Amniotic epithelial cell (primary cell): ENCODE data around the gene ARID3B.
"Not testable (repeated sequence)": the region's sequence is repeated elsewhere in the genome, so short reads cannot be mapped to it uniquely, and the experiment has no call there.

Experiments used
- DNase-seq: peaks from one replicate; pipeline ENCODE4 v3.0.0-alpha.2; 2010; ENCODE audit warnings: low read depth

Gene ARID3B

GRCh38 chr15:74571191-74571590 is 30.2 kb downstream of the ARID3B start:
- DNase-seq: no peak

- no peak for DNase-seq
Measured at GRCh38 chr15:74573987-74574386, 33.0 kb downstream of the ARID3B start.

GRCh38 chr15:74578496-74578994 is 37.5 kb downstream of the ARID3B start:
- DNase-seq: no peak

GRCh38 chr15:74579001-74579400 is 38.0 kb downstream of the ARID3B start:
- DNase-seq: no peak

- no peak for DNase-seq
Measured at GRCh38 chr15:74580538-74581350, 39.7 kb downstream of the ARID3B start.

GRCh38 chr15:74584204-74584603 is 43.2 kb downstream of the ARID3B start:
- DNase-seq: no peak

- DNase-seq: no peak
Measured at GRCh38 chr15:74584779-74585178, 43.8 kb downstream of the ARID3B start.

GRCh38 chr15:74585191-74585590 is 44.2 kb downstream of the ARID3B start:
- DNase-seq: no peak

- DNase-seq: no peak
Measured at GRCh38 chr15:74585857-74586256, 44.8 kb downstream of the ARID3B start.

GRCh38 chr15:74589826-74590225 is 48.8 kb downstream of the ARID3B start:
- DNase-seq: no peak

- DNase-seq: no peak
Measured at GRCh38 chr15:74592222-74592621, 51.2 kb downstream of the ARID3B start.

GRCh38 chr15:74593122-74593521 is 52.1 kb downstream of the ARID3B start:
- DNase-seq: no peak

GRCh38 chr15:74594455-74594854 is 53.4 kb downstream of the ARID3B start:
- no peak for DNase-seq

- no peak for DNase-seq
Measured at GRCh38 chr15:74595271-74595670, 54.3 kb downstream of the ARID3B start.

GRCh38 chr15:74596736-74597135 is 55.7 kb downstream of the ARID3B start:
- not testable (repeated sequence) for DNase-seq

GRCh38 chr15:74597146-74597705 is 56.2 kb downstream of the ARID3B start:
- DNase-seq: not testable (repeated sequence)

- DNase-seq: peak; percentile 88
Measured at GRCh38 chr15:74598126-74598842, 57.3 kb downstream of the ARID3B start.

GRCh38 chr15:74599156-74599555 is 58.1 kb downstream of the ARID3B start:
- DNase-seq: no peak

GRCh38 chr15:74603026-74603788 is 62.2 kb downstream of the ARID3B start:
- no peak for DNase-seq

GRCh38 chr15:74603789-74604705 is 63.0 kb downstream of the ARID3B start:
- no peak for DNase-seq
